ENCODE results near the gene E4F1. TPM values are rescaled to one million over a fixed set of nuclear protein-coding genes. Genes with fewer than 3 reads are reported as not detected.

The E4F1 gene
- total RNA-seq, 1 experiment from 2014 or later = 19.6 TPM

- Histone ChIP-seq H3K4me3 (no peak overlapping the region), H3K4me1 (no peaks in the 10 kb centered on the region), H3K27me3 (no peaks in the 10 kb centered on the region), H3K9me3 (replicated peaks) (no peaks in the 10 kb centered on the region), H3K36me3 (peaks cover 3% of the 10 kb centered on the region; the same call in 1 of the 2 replicates), H3K27ac (no peak overlapping the region)
- DNase-seq = no peak
These were observed 16.5 kb upstream of the E4F1 start for GRCh38 chr16:2206780-2207433.

GRCh38 chr16:2207872-2208271, 15.5 kb upstream of the E4F1 start:
- no peaks in the 10 kb centered on the region; the same call in 1 of the 2 replicates for H3K4me1 ChIP-seq
- H3K27ac ChIP-seq = no peak overlapping the region
- H3K4me3 ChIP-seq = no peak overlapping the region
- H3K27me3 ChIP-seq = no peaks in the 10 kb centered on the region
- H3K9me3 ChIP-seq (replicated peaks) = no peaks in the 10 kb centered on the region
- H3K36me3 ChIP-seq = peaks cover 5% of the 10 kb centered on the region; the same call in 1 of the 2 replicates
- no peak for DNase-seq

DNA sequence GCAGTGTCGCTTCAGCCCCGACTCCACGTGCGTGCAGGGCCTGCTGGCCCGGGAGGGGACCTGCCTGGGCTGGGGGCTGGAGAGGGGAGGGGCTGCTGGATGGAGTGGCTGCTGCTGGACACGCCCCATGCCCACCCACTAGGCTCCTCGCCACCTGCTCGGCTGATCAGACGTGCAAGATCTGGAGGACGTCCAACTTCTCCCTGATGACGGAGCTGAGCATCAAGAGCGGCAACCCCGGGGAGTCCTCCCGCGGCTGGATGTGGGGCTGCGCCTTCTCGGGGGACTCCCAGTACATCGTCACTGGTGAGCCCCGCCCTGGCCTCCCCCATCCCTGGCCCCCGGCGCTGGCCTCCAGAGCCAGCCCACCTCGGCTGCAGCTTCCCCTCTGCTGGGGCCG, 15.1 kb upstream of the E4F1 start:
- no peak for DNase-seq
- H3K27ac ChIP-seq = no peak overlapping the region
- H3K4me1 ChIP-seq = peaks cover 3% of the 10 kb centered on the region; the same call in 1 of the 2 replicates
- no peaks in the 10 kb centered on the region for H3K27me3 ChIP-seq
- H3K9me3 ChIP-seq (replicated peaks) = no peaks in the 10 kb centered on the region
- H3K36me3 ChIP-seq = peaks cover 5% of the 10 kb centered on the region; the same call in 1 of the 2 replicates
- H3K4me3 ChIP-seq = no peak overlapping the region

- Histone ChIP-seq H3K27ac (no peak overlapping the region), H3K9me3 (replicated peaks) (no peaks in the 10 kb centered on the region), H3K36me3 (peaks cover 5% of the 10 kb centered on the region; the same call in 1 of the 2 replicates), H3K4me3 (no peak overlapping the region), H3K27me3 (no peaks in the 10 kb centered on the region), H3K4me1 (peaks cover 5% of the 10 kb centered on the region; the same call in 1 of the 2 replicates)
- no peak for DNase-seq
These were observed 14.6 kb upstream of the E4F1 start for GRCh38 chr16:2208772-2209171.

GRCh38 chr16:2209258-2210008, 14.0 kb upstream of the E4F1 start:
- Histone ChIP-seq H3K9me3 (replicated peaks) (no peaks in the 10 kb centered on the region), H3K27ac (no peak overlapping the region), H3K27me3 (no peaks in the 10 kb centered on the region), H3K36me3 (peaks cover 5% of the 10 kb centered on the region; the same call in 1 of the 2 replicates), H3K4me3 (no peak overlapping the region), H3K4me1 (peaks cover 5% of the 10 kb centered on the region; the same call in 1 of the 2 replicates)
- no peak for DNase-seq

- H3K27me3 ChIP-seq = no peaks in the 10 kb centered on the region
- DNase-seq = no peak
- H3K27ac ChIP-seq = no peak overlapping the region
- peaks cover 5% of the 10 kb centered on the region; the same call in 1 of the 2 replicates for H3K36me3 ChIP-seq
- no peak overlapping the region for H3K4me3 ChIP-seq
- H3K4me1 ChIP-seq = peaks cover 5% of the 10 kb centered on the region; the same call in 1 of the 2 replicates
- H3K9me3 ChIP-seq (replicated peaks) = no peaks in the 10 kb centered on the region
These were observed 13.4 kb upstream of the E4F1 start for GRCh38 chr16:2210009-2210332.

DNA sequence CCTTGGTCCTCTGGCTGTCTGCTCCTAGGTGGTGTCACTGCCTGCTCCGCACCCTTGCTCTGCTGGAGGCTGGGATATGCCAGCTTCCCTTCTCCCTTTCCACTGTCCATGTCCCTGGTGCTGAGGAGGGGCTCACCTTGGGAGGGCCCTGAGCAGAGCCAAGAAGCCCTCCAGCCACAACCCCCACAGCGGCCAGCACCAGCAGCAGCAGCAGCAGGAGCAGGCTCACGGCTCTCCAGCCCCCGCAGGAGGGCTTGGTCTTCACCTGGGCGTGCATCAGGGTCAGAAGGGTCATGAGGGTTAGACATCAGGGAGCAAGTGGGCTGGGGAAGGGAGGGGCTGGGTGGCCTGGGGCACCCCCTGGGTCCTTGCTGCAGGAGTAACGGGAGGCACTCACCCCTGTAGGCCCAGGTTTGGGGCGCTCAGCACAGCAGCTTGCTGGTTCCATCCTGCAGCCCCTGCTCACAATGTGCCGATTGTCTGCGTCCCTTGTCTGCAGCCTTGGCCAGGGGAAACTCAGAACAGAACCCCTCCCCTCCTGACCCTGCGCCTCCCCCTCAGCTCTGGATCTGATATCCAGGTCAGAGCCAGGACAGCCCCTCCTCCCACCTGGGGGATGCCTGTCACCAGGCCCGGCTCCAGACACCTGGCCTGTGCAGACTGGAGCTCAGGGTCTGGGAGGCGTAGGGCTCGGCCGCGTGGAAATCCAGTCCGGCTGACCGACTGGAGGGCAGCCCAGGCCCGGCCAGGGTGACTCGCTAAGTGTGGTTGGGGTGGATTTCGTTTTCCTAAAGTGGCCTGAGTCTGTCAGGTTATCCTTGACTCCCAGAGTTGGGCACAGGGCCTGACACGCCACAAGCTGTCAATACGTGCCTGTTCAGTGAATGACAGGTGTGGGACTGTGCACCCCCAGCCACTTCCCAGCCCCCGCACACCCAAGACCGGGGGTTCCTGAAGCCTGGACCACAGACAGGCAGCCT, 12.7 kb upstream of the E4F1 start, which contains the start of gene BRICD5:
TSS of gene BRICD5 (minus strand) at position 478 of the 980 bp plus-strand sequence. CDS start at position 448, 30 bp downstream.
- Histone ChIP-seq H3K4me1 (peaks cover 5% of the 10 kb centered on the region; the same call in 1 of the 2 replicates), H3K36me3 (peaks cover 5% of the 10 kb centered on the region; the same call in 1 of the 2 replicates), H3K4me3 (no peak within 1 kb of the TSS), H3K27me3 (no peaks in the 10 kb centered on the region), H3K9me3 (replicated peaks) (no peaks in the 10 kb centered on the region), H3K27ac (no peak within 1 kb of the TSS)
- DNase-seq = no peak

- DNase-seq = no peak
- H3K27ac ChIP-seq = no peak overlapping the region
- no peak overlapping the region for H3K4me3 ChIP-seq
- H3K36me3 ChIP-seq = peaks cover 5% of the 10 kb centered on the region; the same call in 1 of the 2 replicates
- no peaks in the 10 kb centered on the region for H3K9me3 ChIP-seq (replicated peaks)
- H3K4me1 ChIP-seq = peaks cover 5% of the 10 kb centered on the region; the same call in 1 of the 2 replicates
- no peaks in the 10 kb centered on the region for H3K27me3 ChIP-seq
These were observed 11.5 kb upstream of the E4F1 start for GRCh38 chr16:2211923-2212347.

GRCh38 chr16:2212362-2213324, 10.7 kb upstream of the E4F1 start:
- H3K27ac ChIP-seq = no peak overlapping the region
- H3K9me3 ChIP-seq (replicated peaks) = no peaks in the 10 kb centered on the region
- no peak for DNase-seq
- peaks cover 5% of the 10 kb centered on the region; the same call in 1 of the 2 replicates for H3K36me3 ChIP-seq
- peaks cover 5% of the 10 kb centered on the region; the same call in 1 of the 2 replicates for H3K4me1 ChIP-seq
- peak overlapping the region; percentile 96; the same call in 1 of the 2 replicates for H3K4me3 ChIP-seq
- H3K27me3 ChIP-seq = no peaks in the 10 kb centered on the region

DNA sequence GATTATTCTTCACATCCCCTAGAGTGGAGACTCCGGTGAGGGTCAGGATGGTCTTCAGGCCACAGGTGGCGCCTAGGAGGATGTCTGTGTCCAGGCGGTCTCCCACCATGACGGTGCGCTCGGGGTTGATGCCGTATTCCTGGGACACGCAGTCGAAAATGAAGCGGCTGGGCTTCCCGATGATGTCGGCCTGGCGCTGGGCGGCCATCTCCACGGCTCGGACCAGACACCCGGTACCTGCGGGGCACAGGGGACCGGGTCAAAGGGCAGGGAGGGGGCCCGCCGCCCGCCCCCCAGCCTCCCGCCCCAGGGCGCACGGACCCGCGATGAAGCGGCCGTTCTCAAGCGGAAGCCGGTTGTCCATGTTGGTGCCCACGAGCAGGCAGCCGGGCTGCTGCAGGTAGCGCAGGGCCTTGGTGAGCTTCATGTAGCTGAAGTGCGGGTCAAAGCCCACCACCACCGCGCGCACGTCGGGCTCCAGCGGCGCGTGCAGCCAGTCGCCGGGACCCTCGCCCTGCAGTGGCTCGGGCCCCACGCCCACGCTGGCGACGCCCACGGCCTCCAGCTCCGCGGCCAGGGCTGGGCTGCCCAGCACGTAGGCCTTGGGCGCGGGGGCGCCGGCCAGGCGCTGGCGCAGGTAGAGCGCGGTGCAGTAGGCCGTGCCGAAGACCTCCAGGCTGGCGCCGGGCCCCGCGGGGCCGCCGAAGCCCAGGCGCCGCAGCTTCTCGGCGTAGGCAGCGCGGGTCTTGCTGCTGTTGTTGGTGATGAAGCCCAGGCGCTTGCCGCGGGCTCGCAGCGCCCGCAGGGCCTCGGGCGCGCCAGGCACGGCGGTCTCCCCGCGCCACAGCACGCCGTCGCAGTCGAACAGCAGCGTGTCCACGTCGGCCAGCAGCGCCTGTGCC, 9.3 kb upstream of the E4F1 start:
- Histone ChIP-seq H3K9me3 (replicated peaks) (no peaks in the 10 kb centered on the region), H3K4me1 (peaks cover 5% of the 10 kb centered on the region; the same call in 1 of the 2 replicates), H3K4me3 (peak overlapping the region; percentile 96), H3K27ac (no peak overlapping the region), H3K27me3 (no peaks in the 10 kb centered on the region), H3K36me3 (0 out of 2 replicates have a peak, but pooled peaks cover 2% of the 10 kb centered on the region)
- DNase-seq = peak in 1 of 2 experiments; percentile 26

GRCh38 chr16:2214719-2214968, 8.7 kb upstream of the E4F1 start, which contains the start of gene PGP:
Gene PGP (minus strand): TSS chr16:2214840. CDS start chr16:2214777, 63 bp downstream.
- 0 out of 2 replicates have a peak, but pooled peaks cover 2% of the 10 kb centered on the region for H3K36me3 ChIP-seq
- peaks cover 5% of the 10 kb centered on the region; the same call in 1 of the 2 replicates for H3K4me1 ChIP-seq
- H3K9me3 ChIP-seq (replicated peaks) = no peaks in the 10 kb centered on the region
- peak within 1 kb of the TSS; percentile 96 for H3K4me3 ChIP-seq
- H3K27me3 ChIP-seq = no peaks in the 10 kb centered on the region
- no peak for DNase-seq
- peak within 1 kb of the TSS; percentile 79 for H3K27ac ChIP-seq

DNA sequence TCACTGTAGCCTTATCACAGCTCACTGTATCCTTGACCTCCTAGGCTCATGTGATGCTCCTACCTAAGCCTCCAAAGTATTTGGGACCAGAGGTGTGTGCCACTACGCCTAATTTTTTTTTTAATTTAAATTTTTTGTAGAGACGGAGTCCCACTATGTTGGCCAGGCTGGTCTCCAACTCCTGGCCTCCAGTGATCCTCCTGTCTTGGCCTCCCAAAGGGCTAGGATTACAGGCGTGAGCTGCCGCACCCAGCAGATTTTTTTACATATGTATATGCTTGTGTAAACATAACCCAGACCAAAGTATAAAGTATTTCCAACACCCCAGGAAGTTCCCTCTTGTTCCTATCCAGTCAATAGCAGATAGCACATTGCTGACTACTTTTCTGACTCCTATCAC, 7.1 kb upstream of the E4F1 start:
- 0 out of 2 replicates have a peak, but pooled peaks cover 2% of the 10 kb centered on the region for H3K36me3 ChIP-seq
- no peak overlapping the region for H3K27ac ChIP-seq
- H3K4me3 ChIP-seq = no peak overlapping the region
- H3K9me3 ChIP-seq (replicated peaks) = no peaks in the 10 kb centered on the region
- DNase-seq = no peak
- H3K27me3 ChIP-seq = no peaks in the 10 kb centered on the region
- H3K4me1 ChIP-seq = peaks cover 5% of the 10 kb centered on the region; the same call in 1 of the 2 replicates
